Smooth muscle cell (in vitro differentiated cells): ENCODE measurements around the gene LRMDA. TPM values are rescaled to one million over a fixed set of nuclear protein-coding genes. Genes with fewer than 3 reads are reported as not detected.

Source experiments
- DNase-seq: peaks from one replicate; lab custom pipeline; 2025; ENCODE audit not compliant: unreplicated experiment; lab: John Stamatoyannopoulos, UW
- H2AFZ ChIP-seq: fragments of 200-600 bp; sonication (generic); 2 replicates; pipeline ENCODE4 v1.6.0; 2016; ENCODE audit warnings: antibody characterized with exemption, low read depth, mild to moderate bottlenecking
- H3F3A ChIP-seq: fragments of 200-600 bp; sonication (generic); 2 replicates; pipeline ENCODE4 v1.6.0; 2017; ENCODE audit warnings: antibody characterized with exemption, low read depth
- H3K27ac ChIP-seq: fragments of 200-600 bp; sonication (generic); 2 replicates; pipeline ENCODE4 v1.5.1; 2016; ENCODE audit warnings: low read depth, mild to moderate bottlenecking
- H3K27me3 ChIP-seq: fragments of 200-600 bp; sonication (generic); 2 replicates; pipeline ENCODE4 v1.6.1; 2016; ENCODE audit warnings: low read depth, mild to moderate bottlenecking
- H3K36me3 ChIP-seq: fragments of 200-600 bp; sonication (generic); 2 replicates; pipeline ENCODE4 v1.5.1; 2016; ENCODE audit warnings: low read depth
- H3K4me1 ChIP-seq: fragments of 200-600 bp; sonication (generic); 2 replicates; pipeline ENCODE4 v1.5.1; 2016; ENCODE audit warnings: low read depth
- H3K4me2 ChIP-seq: fragments of 200-600 bp; sonication (generic); 2 replicates; pipeline ENCODE4 v1.6.0; 2016; ENCODE audit warnings: mild to moderate bottlenecking
- H3K4me3 ChIP-seq: fragments of 200-600 bp; sonication (generic); 2 replicates; pipeline ENCODE4 v1.5.1; 2016; ENCODE audit warnings: mild to moderate bottlenecking
- H3K79me2 ChIP-seq: fragments of 200-600 bp; sonication (generic); 2 replicates; pipeline ENCODE4 v1.6.0; 2016; ENCODE audit warnings: low read depth, mild to moderate bottlenecking
- H3K9ac ChIP-seq: fragments of 200-600 bp; sonication (generic); 2 replicates; pipeline ENCODE4 v1.6.0; 2016; ENCODE audit warnings: low read depth
- H3K9me3 ChIP-seq: fragments of 200-600 bp; sonication (generic); replicated peaks from 2 replicates; pipeline ENCODE4 v1.5.1; 2016; ENCODE audit warnings: low read depth
- H4K20me1 ChIP-seq: fragments of 200-600 bp; sonication (generic); 2 replicates; pipeline ENCODE4 v1.6.0; 2016; ENCODE audit warnings: low read depth
- WGBS: methylation state at CpG from one replicate; pipeline ENCODE4 v1.1.7; 2016; ENCODE audit warnings: low lambda C conversion rate; 5-methylcytosine and 5-hydroxymethylcytosine counted together
- polyA plus RNA-seq: library from polyadenylated mRNA; unstranded; fragments of >200 nt; fragmentation: Nextera tagmentation; extraction: Ambion mirVana; gene quantifications from 2 replicates; pipeline ENCODE4 v1.2.1, GENCODE V29; 2016
- total RNA-seq: library from RNA; depleted of rRNA; stranded (reverse); fragments of >200 nt; gene quantifications from 2 replicates; pipeline ENCODE4 v1.2.3, GENCODE V29; 2014
- TF ChIP-seq, protein P1 (sequence below): fragments of 200-600 bp; sonication (generic); IDR thresholded peaks from 2 replicates; pipeline ENCODE4 v1.5.1; 2017; ENCODE audit warnings: borderline replicate concordance, mild to moderate bottlenecking, antibody characterized with exemption; ENCODE audit not compliant: insufficient read depth, poor library complexity, severe bottlenecking

The LRMDA gene
- total and polyA plus RNA-seq, 2 experiments from 2014 or later, result 1.5 to 1.6 TPM

DNA sequence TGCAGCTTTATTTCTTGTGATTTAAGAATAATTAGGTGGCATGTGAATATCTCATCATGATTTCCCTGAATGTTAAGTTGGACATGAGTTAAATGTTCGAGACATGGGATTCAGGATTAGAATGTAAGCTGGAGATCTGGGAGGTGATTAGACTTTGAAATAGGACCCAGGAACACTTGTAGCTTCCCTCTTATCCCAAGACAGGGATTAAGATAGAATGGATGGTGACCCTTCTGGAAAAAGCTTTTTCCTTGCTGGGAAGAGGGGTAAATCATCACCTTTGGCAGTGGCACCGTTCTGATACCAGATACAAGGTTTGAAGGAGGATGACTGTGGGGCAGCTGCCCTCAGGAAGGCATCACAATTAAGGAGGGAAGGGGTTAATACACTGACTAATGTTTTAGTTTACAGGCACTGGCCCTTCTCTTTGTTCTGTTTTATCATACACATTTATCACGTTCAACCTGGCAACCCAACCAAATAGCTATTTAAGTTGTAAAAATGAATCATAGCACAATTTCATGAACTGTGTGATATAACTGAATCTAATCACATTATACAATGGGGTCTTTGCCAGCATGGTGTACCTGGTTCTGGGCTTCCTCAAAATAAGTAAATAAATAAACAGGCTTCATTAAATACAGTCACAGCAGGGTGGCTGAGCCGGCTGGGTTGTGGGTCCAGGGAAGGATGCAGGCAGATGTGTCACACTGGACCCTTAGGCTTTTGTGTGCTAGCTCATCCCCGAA, 212.7 kb downstream of the LRMDA start:
- 51% methylated on average over 5 of the region's 5 CpGs for whole genome bisulfite sequencing
- Histone ChIP-seq H3K79me2 (no peaks in the 10 kb centered on the region), H3K27ac (no peak overlapping the region), H3K4me3 (no peak overlapping the region), H3K9me3 (no peaks in the 10 kb centered on the region), H4K20me1 (no peaks in the 10 kb centered on the region), H3K4me2 (no peak overlapping the region), H2AFZ (no peak overlapping the region), H3K9ac (no peak overlapping the region), H3K4me1 (no peaks in the 10 kb centered on the region), H3K36me3 (no peaks in the 10 kb centered on the region), H3K27me3 (peaks cover 8% of the 10 kb centered on the region), H3F3A (no peaks in the 10 kb centered on the region)
- TF ChIP-seq, protein P1, sequence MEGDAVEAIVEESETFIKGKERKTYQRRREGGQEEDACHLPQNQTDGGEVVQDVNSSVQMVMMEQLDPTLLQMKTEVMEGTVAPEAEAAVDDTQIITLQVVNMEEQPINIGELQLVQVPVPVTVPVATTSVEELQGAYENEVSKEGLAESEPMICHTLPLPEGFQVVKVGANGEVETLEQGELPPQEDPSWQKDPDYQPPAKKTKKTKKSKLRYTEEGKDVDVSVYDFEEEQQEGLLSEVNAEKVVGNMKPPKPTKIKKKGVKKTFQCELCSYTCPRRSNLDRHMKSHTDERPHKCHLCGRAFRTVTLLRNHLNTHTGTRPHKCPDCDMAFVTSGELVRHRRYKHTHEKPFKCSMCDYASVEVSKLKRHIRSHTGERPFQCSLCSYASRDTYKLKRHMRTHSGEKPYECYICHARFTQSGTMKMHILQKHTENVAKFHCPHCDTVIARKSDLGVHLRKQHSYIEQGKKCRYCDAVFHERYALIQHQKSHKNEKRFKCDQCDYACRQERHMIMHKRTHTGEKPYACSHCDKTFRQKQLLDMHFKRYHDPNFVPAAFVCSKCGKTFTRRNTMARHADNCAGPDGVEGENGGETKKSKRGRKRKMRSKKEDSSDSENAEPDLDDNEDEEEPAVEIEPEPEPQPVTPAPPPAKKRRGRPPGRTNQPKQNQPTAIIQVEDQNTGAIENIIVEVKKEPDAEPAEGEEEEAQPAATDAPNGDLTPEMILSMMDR, result no peak
- DNase-seq, result no peak

DNA sequence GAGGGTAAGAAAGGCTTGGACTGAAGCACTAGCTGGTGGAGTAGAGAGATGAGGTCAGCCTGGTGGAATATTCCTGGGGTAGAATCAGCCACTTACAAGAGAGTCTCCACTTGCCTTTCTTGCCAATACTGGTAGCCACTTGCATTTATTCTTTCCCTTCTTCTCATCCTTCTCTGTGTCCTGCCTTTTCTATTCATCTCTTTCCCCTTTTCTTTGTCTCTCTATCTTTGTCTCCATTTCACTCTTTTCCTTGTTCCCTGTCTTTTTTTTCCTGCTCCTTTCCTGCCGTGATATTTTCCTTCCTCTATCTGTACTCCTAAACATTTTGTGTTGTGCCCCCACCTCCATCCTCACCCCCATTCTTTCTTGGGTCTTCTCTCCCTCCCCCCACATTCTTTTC, 214.3 kb downstream of the LRMDA start:
- H3K9ac ChIP-seq, result no peak overlapping the region
- H3K4me2 ChIP-seq, result no peak overlapping the region
- peaks cover 8% of the 10 kb centered on the region for H3K27me3 ChIP-seq
- H3K9me3 ChIP-seq, result no peaks in the 10 kb centered on the region
- 94% methylated on average over 1 of the region's 1 CpG for WGBS
- H3K4me3 ChIP-seq, result no peak overlapping the region
- DNase-seq, result no peak
- TF ChIP-seq, protein P1, result no peak
- no peak overlapping the region for H3K27ac ChIP-seq
- no peaks in the 10 kb centered on the region for H3K79me2 ChIP-seq
- H3K36me3 ChIP-seq, result no peaks in the 10 kb centered on the region
- H3K4me1 ChIP-seq, result no peaks in the 10 kb centered on the region
- H2AFZ ChIP-seq, result no peak overlapping the region
- no peaks in the 10 kb centered on the region for H3F3A ChIP-seq
- H4K20me1 ChIP-seq, result no peaks in the 10 kb centered on the region

DNA sequence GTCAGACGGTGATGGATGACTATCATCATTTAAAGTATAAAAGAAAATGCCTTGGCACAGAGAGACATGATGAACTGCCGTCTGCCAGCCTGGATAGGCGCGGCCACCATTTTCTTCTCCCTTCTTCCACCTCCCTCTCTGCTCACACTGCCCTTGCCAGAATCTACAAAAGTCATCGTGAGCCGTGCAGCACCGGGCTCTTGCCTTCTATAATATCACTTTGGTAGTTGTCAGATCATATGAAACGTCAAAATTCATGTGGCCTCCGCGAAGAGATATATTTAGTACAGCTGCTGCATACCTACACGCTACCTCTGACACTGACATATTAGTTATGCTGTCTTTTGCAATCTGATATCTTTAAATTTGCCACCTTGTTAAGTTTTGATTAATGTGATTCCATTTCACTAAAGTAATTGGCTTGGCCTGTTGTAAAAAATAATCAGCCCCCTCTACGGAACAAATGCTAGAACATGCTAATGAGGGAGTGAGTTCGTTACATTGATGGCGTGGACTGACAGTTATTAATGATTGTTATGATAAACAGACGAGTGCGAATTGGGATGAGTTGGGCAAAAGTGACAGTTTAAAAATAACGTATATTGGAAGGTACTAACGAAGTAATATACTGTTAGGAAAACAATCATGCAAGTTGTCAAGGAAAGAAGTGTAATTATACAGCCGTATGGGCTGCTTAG, 214.9 kb downstream of the LRMDA start:
- peaks cover 2% of the 10 kb centered on the region for H3F3A ChIP-seq
- H3K9ac ChIP-seq, result no peak overlapping the region
- H3K27ac ChIP-seq, result no peak overlapping the region
- H3K36me3 ChIP-seq, result no peaks in the 10 kb centered on the region
- H2AFZ ChIP-seq, result no peak overlapping the region
- TF ChIP-seq, protein P1, result no peak
- H3K79me2 ChIP-seq, result no peaks in the 10 kb centered on the region
- WGBS, result 94% methylated on average over 19 of the region's 19 CpGs
- no peak overlapping the region for H3K4me2 ChIP-seq
- no peak for DNase-seq
- H3K27me3 ChIP-seq, result peaks cover 8% of the 10 kb centered on the region
- no peaks in the 10 kb centered on the region for H3K4me1 ChIP-seq
- no peaks in the 10 kb centered on the region for H4K20me1 ChIP-seq
- H3K9me3 ChIP-seq, result no peaks in the 10 kb centered on the region
- H3K4me3 ChIP-seq, result no peak overlapping the region
